GM19351 (cell line): ENCODE data around the gene FPR2.
"Not testable (repeated sequence)": the region's sequence is repeated elsewhere in the genome, so short reads cannot be mapped to it uniquely, and the experiment has no call there.

Source experiments
- ATAC-seq: cut with Tn5 transposase; IDR thresholded peaks from one replicate; pipeline ENCODE4 v1.9.1; 2021; ENCODE audit warnings: mild to moderate bottlenecking, moderate library complexity; ENCODE audit not compliant: unreplicated experiment

The FPR2 gene

GRCh38 chr19:51803967-51804366 is 43.0 kb downstream of the FPR2 start:
- no peak for ATAC-seq

GRCh38 chr19:51804789-51805188 is 43.8 kb downstream of the FPR2 start:
- not testable (repeated sequence) for ATAC-seq

DNA sequence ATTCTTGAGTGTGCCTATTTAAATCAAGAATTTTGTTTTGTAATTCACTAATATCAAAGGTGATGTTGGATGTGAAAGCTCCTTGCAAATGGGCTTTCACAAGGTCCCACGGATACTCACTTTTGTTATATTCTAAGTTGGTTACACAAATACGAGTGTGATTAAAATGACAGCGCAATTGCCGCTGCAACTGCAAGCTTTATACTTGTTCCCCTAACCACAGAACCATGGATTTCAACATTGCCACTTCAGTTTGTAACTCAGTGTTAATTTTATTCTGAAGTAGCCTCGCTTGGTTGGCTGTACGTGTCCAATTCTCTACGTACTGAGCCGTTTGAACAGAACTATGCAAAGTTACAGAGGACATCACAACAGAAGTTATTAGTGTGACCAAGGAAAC is 44.4 kb downstream of the FPR2 start:
- not testable (repeated sequence) for ATAC-seq

DNA sequence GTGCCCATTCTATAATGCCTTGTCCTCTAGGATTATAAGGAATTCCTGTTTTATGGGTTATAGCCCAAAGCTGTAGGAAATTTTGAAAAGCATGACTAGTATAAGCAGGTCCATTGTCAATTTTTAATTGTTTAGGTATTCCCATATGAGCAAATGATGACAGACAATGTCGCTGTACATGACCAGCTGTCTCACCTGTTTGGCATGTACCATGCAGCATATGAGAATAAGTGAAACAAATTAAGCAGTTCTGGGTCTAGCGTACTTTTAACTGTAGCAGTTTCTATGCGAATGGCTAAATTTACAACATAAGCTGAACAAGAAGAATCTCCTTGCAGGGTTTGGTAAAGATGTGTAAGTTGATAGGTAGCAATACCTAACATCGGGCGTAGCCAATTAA is 45.6 kb downstream of the FPR2 start:
- not testable (repeated sequence) for ATAC-seq

DNA sequence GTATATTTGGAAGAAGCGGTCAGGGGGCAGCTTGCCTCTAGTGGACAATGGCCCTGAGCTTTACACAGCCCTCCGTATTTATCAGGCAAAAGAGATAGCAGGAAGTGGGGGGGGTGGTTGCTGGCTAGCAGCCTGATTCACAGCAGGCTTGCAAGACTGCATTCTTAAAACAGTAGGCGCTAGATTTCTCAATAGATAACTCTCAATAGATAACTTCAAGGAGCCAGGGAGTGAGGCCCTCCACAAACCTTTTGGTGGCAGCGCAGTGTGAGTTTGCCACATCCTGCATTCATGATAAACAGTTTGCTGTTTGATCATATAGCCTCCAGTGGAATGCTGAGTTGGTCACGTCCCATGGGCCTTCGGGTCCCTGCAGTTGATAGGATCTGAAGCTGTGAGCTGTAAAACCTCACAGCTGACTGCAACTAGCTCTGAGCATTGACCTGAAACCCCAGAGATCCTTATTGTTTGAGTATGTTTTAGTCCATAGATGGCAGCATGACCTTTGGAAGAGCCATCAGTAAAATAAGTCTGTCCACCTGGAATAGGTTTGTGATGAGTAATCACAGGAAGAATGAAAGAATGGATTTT is 46.2 kb downstream of the FPR2 start:
- ATAC-seq, result no peak

DNA sequence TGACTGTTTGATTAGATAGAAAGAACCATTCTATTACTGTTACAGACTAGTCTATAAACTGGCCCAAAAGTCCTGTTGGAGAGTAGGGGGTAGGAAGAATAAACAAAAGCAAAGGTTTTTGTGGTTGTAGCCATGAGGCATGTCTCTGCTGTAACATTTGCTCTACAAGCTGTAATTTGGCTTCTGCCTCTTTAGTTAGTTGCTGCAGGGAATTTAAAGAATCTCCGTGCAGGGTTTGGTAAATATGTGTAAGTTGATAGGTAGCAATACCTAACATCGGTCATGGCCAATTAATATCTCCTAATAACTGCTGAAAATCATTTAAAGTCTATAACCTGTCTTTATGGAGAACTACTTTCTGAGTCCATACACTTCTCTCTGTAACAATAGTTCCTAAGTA is 46.9 kb downstream of the FPR2 start:
- ATAC-seq, result no peak

GRCh38 chr19:51808333-51808986 is 47.5 kb downstream of the FPR2 start:
- ATAC-seq, result no peak

DNA sequence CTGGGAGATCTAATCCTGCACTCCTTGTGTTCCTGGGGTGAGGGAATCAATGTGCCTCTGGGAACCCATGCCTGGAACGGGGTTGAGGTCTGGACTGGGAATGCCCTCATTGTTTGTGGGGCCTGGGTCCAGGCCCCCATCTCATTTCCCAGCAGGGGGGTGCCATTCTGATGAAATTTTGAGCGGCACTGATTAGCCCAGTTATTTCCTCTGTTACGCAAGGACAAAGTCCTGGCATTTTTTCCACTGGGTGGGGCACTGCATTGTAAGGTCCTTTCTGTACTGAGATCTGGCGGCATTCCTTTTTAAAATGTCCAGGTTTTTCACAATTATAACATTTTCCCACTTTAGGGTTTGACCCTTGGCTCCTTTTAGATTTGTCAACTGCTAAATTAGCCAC is 48.8 kb downstream of the FPR2 start:
- no peak for ATAC-seq

DNA sequence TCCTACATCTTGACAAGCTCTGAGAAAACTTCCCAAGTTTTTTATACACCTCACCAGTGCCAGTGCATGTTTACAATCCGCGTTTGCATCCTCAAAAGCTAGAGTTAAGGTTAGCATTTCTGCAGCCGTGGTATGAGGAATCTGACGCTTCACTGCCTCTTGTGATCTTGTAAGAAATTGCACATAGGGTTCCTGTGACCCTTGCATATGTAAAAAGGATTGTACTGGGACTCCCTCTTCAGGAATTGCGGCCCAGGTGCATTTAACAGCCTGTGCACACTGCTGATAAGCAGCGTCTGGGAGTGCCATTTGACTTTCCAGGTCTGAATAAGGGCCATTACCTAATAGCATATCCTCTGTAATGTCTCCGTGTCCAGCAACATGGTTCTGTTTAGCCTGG is 49.2 kb downstream of the FPR2 start:
- ATAC-seq, result no peak

DNA sequence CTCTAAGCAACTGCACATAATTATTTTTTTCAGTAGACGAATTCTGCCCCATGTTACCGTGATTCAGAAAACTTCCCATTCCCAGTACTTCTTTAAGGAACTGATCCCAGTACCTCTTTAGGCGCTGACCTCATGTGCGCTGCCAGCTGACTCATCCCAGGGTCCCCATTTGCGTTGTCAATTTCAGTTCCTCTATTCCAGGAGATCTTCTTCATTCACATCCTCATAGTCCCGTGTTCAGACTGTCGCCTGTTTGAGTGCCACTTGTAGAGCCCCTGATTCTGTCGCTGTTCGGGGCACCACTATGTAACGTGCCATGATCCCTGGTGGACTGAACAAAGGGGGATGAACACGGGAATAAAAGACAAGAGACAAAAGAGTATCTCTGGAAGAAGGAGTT is 50.4 kb downstream of the FPR2 start:
- no peak for ATAC-seq

DNA sequence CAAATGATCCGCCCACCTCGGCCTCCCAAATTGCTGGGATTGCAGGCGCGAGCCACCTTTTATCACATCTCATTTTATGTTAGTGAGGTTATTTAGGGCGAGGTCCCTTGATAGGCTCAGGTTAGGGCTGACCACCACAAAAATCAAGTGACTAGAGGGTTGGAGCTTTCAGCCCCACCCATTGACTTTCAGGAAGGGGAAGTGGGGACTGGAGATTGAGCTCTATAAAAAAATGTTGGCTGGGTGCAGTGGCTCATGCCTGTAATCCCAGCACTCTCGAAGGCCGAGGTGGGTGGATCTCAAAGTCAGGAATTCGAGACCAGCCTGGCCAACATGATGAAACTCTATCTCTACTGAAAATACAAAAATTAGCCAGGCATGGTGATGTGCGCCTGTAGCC is 54.1 kb downstream of the FPR2 start:
- ATAC-seq, result no peak

DNA sequence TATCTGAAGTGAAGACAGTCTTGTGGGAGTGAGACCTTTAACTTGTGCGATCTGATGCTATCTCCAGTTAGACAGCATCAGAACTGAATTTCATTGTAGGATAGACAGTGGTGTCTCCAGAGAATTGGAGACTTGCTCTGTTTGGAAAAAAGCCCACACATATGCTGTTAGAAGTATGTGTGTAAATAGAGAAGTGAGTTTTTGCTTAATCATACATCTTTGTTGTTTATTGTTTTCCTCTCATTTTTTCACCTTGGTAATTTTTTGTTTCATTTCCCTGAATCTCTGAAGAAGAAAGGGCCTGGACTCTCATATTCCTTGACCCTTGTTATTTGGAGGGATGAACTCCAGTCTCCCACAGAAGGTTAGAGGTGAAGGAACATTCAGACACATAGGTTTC is 55.7 kb downstream of the FPR2 start:
- ATAC-seq, result no peak

DNA sequence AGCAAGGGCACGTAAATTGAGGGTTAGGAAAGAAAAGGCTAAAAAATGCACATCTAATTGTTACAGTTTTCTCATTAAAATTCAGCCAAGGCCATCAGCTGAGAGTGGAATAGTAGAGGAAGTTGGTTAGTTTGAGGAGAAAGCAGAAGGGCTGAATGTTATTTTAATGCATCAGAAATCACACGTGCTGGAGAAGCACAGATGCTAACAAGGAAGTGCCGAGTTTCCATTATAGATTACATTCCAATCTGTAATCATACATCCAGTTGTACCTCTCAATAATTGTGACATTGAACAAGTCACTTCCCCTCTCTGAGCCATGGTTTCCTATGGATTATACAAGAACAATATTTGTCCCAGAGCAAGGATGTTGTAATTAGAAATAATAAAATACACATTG is 59.0 kb downstream of the FPR2 start:
- ATAC-seq, result no peak
